ENCODE measurements around the gene ACOXL. TPM values are rescaled to one million over a fixed set of nuclear protein-coding genes. Genes with fewer than 3 reads are reported as not detected.

Gene ACOXL
- total and polyA plus RNA-seq, 2 of the 8 experiments (the other 6 are each of a cell fraction or from before 2014, with no cell fraction given) = 11.4 to 20.6 TPM

- Histone ChIP-seq H3K27ac (ENCODE audit: low read depth, low read length) (no peak overlapping the region), H3K14ac (ENCODE audit: insufficient read length) (no peak overlapping the region), H3K9ac (replicated peaks in 1 of 4; ENCODE audit: extremely low read depth in 1 of 4, low read depth in 3 of 4, low read length in 3 of 4) (no peak overlapping the region), H3K27me3 (replicated peaks in 1 of 4; ENCODE audit: control insufficient read depth in 3 of 4, extremely low read depth in 1 of 4, insufficient read depth in 3 of 4, low read length in 3 of 4) (no peaks in the 10 kb centered on the region), H4K5ac (ENCODE audit: insufficient read length, low read depth, low read length) (no peak overlapping the region), H2BK20ac (ENCODE audit: low read length) (no peak overlapping the region), H3K36me3 (ENCODE audit: control insufficient read depth in 2 of 4, insufficient read depth in 4 of 4, low read length in 3 of 4) (no peaks in the 10 kb centered on the region; a peak in 1 of 8 replicates), H3K23me2 (ENCODE audit: low read depth, low read length) (no peaks in the 10 kb centered on the region), H4K91ac (replicated peaks; ENCODE audit: insufficient read length, low read length) (no peak overlapping the region), H3K4ac (replicated peaks; ENCODE audit: insufficient read length, low read depth, low read length) (no peak overlapping the region), H4K8ac (ENCODE audit: extremely low read depth, insufficient read depth, low read length) (no peak overlapping the region), H3K4me3 (ENCODE audit: extremely low read depth in 1 of 4, insufficient read depth in 2 of 4, low read depth in 3 of 4, low read length in 4 of 4) (no peak overlapping the region), H3K4me2 (ENCODE audit: insufficient read depth in 1 of 2, low read depth in 2 of 2, low read length in 2 of 2) (no peak overlapping the region), H3K4me1 (replicated peaks in 1 of 4; ENCODE audit: control insufficient read depth in 3 of 4, insufficient read depth in 4 of 4, low read length in 3 of 4) (no peaks in the 10 kb centered on the region), H2BK12ac (ENCODE audit: low read depth, low read length) (no peak overlapping the region), H2AFZ (ENCODE audit: low read length) (no peak overlapping the region), H3K56ac (replicated peaks; ENCODE audit: insufficient read length, low read depth, low read length) (no peak overlapping the region), H3K18ac (ENCODE audit: extremely low read depth, low read length) (no peak overlapping the region), H3K9me3 (ENCODE audit: insufficient read depth in 2 of 2, low read depth in 1 of 2, low read length in 1 of 2) (no peaks in the 10 kb centered on the region), H2BK5ac (ENCODE audit: low read depth, low read length) (no peak overlapping the region), H3K23ac (ENCODE audit: insufficient read length) (no peak overlapping the region), H2AK5ac (ENCODE audit: low read depth, low read length) (no peak overlapping the region), H2BK15ac (ENCODE audit: low read length) (no peak overlapping the region), H4K20me1 (replicated peaks in 1 of 2; ENCODE audit: control insufficient read depth in 1 of 2, insufficient read depth in 2 of 2, low read length in 2 of 2) (no peaks in the 10 kb centered on the region), H3K79me1 (ENCODE audit: low read depth, low read length) (no peaks in the 10 kb centered on the region), H3K79me2 (ENCODE audit: control insufficient read depth in 1 of 2, insufficient read depth in 2 of 2, low read length in 2 of 2) (no peaks in the 10 kb centered on the region), H2BK120ac (replicated peaks; ENCODE audit: low read depth, low read length) (no peak overlapping the region)
- FAIRE-seq (no peak), DNase-seq (ENCODE audit: low read depth in 1 of 2, low spot score in 2 of 2) (no peak)
- 91% methylated on average over 3 of the region's 3 CpGs; no CpG with 5 or more reads in 1 of the 2 experiments for WGBS, 2 experiments (ENCODE audit: extremely low coverage in 1 of 2, insufficient coverage in 1 of 2, insufficient read length in 1 of 2, insufficient replicate concordance in 2 of 2, low coverage in 1 of 2, low lambda C conversion rate in 2 of 2, missing lambda C conversion rate in 1 of 2)
- ChIA-PET POLR2A (ENCODE audit: partially characterized antibody) (no interaction called here), CTCF (ENCODE audit: partially characterized antibody) (interaction anchor here (1.2 to 1.3 kb wide), 3 partner anchors 12 to 151 kb away, joined by 3 to 4 read pairs (median 3); no protein-coding TSS in a partner anchor)
Measured at GRCh38 chr2:111005307-111005706, 272.9 kb downstream of the ACOXL start.
